Stimulated activated CD8-positive, alpha-beta memory T cell treated with anti-CD3 and anti-CD28 coated beads, Interleukin-12 subunit alpha, Interleukin-12 subunit beta, amount 100 ng/mL, for 4 hours (primary cell): ENCODE results near the gene TAF1B.
"Not testable (repeated sequence)": the region's sequence is repeated elsewhere in the genome, so short reads cannot be mapped to it uniquely, and the experiment has no call there.

Experiments used
- DNase-seq: peaks from one replicate; pipeline ENCODE4 v3.0.0-alpha.2; 2020; ENCODE audit warnings: low read depth

Gene TAF1B

DNA sequence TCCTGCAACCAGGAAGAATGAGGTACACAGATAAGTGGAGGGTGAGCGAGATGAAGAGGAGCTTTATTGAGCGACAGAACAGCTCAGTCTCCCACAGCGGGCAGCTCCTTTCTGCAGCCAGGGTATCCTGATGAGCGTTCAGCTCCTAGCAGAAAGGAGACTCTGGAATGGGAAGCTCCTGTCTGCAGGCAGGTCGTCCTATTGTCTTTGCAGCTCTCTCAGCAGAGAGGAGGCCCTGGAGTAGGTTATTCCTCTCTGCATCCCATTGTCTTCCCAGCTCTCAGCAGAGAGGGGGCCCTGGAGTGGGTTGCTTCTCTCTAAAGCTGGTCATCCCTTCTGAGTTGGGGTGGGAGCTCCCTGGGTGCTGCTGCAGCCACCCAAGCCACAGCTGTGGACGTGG lies 41.2 kb downstream of the TAF1B start:
- DNase-seq: no peak

DNA sequence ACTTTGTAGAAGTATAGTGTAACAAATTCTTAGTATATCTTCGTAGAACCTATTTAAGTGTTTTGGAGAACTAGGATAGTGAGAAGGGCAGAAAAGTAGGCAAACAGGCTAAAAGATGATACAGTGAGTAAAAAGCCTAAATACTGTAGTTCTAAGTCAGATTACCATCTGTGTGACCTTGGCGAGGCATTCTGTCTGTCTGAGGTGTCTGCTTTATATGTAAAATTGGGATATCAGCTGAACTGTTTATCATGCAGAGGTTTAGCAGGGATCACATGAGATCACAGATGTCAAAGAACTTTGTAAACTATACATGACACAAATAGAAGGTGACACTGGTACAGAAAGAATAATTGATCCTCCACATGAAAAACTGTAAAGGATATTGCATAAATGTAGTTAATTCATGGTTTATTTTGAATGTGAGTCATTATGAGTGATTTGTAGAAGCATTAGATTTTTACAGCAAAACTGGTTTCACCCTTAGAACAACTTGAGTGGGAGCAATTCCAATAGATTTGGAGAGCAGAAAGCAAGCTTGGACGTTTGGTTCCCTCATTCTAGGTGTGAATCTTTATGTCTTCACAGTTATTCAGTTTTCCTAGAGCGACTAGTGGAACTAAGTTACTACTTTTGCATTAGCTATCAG lies 41.9 kb downstream of the TAF1B start:
- no peak for DNase-seq

DNA sequence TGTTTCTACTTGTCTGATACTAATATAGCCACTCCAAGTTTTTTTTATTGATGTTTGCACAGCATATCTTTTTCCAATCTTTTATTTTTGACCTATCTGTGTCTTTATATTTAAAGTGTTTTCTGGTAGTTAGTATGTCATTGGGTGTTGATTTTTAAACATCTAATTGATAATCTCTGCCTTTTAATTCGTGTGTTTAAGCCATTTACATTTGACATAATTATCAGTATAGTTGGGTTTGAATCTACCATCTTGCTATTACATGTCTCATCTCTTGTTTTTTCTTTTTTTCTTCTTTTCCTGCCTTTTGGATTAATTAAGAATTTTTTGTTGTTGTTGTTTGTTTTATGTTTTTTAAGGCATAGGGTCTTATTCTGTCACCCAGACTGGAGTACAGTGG lies 44.2 kb downstream of the TAF1B start:
- no peak for DNase-seq

DNA sequence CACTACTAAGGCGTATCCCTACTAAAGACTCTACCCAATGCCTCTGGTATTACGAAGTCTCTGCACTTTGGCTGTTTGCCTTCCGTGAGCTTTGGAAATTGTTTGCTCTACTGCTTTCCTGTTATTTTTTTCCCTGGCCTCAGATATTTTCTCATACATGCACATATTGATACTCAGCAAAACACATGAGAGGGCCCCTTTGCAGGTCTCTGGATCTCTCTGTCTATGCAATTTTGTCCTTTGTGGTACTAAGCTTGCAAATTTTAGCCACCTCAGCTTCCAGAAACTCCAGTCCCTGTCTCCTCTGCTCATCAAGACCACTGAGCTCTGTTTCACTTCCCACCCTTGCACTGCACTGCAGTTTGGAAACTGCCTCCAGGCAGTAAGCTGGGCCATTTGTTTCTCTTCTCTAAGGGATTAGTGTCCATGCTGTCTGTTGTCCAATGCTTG lies 46.6 kb downstream of the TAF1B start:
- DNase-seq: no peak

DNA sequence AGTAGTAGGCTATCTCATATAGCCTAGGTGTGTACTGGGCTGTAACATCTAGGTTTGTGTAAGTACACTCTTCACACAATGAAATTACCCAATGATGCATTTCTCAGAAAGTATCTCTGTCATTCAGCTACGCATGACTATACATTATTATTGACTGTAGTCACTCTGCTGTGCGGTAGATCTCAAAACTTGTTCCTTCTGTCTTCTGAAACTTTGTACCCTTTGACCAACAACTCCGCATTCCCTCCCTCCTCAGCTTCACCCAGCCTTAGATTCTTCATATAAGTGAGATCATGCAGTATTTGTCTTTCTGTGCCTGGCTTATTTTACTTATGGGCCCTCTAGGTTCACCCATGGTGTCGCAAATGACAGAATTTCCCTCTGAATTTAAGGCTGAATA lies 49.0 kb downstream of the TAF1B start:
- DNase-seq: no peak

DNA sequence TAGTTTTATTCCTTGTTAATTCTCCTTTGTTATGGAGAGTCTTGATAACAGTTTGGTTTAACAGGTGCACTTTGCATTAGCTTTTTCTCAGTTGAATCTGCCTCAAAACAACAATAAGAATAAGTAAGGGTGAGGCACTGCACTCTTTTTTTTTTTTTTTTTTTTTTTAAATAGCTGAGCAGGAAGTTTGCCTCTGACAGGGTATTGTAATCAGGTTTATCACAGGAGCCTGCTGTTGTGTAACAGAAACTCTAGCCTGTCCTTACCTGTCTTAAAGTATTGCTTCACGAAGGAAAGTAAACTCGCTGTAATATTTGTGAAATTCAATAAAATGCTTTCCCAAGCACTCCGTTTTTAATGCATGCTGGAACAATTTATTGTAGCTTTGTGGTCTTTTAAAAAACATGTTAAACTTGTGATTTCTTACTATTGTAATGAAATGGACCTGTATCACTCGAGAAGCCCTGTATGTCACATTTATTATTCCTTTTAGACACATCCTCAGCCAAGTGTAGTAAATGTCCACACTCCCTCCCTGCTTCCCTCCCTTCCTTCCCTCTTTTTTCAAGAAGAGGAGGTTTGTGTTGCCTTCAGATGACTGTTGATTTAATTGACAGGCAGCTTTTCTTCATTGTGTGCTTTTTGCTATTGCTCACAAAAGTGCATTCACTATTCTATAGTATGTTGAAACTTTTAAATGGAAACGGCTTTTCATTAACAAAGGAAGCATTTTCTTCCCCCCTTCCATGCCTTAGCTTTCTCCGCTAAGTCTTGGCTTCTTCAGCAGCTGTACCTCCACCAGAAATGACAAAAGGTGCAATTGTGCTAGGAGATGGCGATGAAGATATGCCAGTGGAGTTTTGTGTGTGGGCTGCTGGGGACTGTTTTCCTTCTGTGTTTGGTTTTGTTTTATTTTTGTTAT lies 52.7 kb downstream of the TAF1B start:
- DNase-seq: no peak

DNA sequence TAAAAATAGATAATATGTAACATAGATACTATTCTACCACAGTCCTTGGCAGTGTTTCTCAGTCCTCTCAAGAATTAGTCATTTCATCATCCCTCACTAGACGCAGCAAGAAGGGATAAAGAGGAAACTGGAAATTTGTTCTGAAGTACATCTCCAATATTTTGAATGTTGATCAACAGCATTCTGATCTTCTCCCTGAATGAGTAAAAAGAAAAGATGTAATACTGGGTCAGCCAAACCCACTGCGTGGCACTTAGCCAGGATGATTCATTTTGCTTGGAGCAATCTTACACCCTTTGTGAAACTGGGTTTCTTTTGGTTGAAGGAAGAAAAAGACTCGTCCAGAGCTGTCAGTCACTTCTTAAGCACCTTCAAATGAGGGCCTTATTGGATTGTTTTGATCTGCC lies 54.1 kb downstream of the TAF1B start:
- DNase-seq: no peak

DNA sequence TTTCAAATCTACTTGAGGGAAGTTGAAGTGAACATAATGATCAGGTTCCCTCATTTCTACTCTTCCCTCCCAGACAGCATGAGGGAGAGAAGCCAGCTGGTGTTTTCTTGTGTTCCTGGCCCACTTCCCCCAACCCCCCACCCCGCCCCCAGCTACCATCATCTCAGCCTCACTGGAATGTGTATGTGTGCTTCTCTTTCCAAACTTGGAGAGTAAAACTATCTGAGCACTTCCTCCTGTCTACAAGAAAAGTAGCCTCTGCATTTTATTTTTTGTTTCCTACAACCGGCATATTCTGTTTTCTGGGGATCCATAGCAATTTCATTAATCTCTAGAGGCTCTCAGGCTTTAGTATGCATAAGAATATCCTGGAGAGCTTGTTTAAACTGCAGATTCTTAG lies 54.6 kb downstream of the TAF1B start:
- no peak for DNase-seq

DNA sequence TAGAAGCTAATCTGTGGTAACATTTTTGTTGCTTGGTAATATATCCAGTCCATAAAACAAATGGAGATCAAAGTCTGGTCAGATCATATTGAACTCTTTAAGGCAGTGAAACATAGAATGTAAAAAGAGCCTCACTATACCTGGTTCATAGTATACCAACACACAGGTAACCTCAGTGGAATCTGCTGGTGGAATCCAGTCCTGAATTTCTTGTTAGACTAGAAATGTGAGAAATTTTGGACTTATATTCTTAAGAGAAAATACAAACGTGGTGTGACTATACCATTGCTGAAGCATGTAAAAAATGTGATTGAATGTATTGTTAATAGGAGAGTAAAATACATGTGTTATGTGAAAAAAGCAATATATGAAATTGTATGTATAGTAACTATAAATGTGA lies 62.1 kb downstream of the TAF1B start:
- no peak for DNase-seq

DNA sequence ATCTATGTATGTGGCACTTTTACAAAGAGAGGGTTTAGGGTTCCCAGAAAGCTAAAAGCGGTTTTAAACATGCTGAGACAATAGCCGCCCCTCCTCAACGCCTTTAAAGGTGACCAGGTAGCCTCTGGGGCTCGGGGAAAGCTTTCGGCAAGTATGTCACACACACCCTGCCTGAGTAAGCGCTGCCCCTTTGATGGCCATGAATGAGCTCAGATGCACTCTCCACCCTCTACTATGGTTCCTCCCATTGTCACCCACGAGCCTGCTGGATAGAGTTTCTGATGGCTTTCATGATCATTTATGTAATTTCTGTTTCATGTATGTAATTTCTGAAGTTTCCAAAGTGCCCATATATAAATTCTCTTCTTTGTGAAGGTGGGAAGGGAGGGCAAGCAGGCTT lies 64.1 kb downstream of the TAF1B start:
- no peak for DNase-seq

DNA sequence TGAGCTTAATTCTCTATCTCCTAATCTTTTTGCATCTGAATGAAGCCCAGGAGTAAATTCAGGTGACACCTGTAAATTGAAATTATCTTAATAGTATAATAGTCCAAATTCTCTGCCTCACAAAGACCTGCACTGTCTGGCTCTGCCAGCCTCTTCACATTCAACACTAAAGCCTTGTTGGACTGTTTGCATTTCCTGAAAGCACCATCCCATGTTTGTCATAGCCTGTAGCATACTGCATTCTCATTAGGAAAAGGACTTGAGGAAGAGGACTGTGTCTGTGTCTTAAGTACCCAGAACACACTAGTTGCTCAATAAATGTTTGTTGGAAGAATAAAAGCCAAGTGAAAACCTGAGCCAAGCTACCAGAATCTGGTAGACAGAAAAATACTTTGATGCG lies 65.4 kb downstream of the TAF1B start:
- no peak for DNase-seq

DNA sequence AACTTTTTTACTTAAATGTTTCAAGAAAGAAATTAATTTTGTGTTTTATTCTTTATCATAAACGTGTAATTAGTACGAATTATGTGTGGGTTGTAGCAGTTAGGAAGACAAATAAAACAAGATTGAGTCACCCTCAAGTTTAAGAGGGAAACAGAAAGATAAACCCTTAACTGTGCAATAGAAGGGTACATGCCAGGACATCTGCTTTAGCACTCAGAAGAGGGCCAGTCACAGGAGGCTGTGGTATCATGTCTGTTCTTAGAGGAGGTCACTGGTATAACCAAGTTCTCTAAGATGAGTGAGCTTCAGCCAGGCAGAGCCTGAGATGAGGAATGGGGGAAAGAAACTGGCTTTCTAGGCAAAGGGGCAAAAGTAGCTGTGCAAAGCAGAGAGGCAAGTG lies 65.8 kb downstream of the TAF1B start:
- no peak for DNase-seq

DNA sequence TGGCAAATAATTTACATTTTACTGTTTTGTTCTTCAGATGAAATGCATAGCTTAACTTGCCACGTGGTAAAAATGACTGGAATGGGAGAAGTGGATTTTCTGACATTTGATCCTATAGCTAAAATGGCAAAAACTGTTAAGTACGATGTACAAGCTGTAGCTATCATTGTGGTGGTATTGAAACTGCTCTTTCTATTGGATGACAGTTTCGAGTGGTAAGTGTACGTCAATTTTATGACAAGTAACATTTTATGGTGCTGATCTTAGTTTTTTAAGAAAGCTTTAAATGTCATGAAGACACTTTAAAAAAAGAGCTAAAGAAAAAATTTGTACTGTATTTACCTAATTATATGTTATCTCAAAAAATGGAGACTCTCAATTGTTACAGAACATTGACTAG lies 67.4 kb downstream of the TAF1B start:
- no peak for DNase-seq

DNA sequence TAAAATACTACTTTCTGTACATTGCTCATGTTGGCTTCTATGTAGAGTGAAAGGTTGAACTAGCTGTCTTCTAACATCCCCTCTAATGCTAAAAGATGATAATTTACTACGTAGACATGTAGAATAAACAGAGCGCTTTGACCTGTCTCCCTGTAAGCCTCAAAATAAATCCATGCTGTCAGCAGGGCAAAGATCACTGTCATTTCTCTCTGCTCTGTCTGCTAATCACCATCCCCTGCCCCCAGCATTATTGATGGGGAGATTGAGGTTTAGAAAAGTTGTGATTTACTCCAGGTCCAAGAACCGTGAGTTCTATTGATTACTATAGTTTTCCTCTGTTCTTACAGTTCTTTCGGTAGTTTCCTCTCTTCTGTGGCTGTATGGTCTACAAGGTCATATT lies 69.2 kb downstream of the TAF1B start:
- no peak for DNase-seq

DNA sequence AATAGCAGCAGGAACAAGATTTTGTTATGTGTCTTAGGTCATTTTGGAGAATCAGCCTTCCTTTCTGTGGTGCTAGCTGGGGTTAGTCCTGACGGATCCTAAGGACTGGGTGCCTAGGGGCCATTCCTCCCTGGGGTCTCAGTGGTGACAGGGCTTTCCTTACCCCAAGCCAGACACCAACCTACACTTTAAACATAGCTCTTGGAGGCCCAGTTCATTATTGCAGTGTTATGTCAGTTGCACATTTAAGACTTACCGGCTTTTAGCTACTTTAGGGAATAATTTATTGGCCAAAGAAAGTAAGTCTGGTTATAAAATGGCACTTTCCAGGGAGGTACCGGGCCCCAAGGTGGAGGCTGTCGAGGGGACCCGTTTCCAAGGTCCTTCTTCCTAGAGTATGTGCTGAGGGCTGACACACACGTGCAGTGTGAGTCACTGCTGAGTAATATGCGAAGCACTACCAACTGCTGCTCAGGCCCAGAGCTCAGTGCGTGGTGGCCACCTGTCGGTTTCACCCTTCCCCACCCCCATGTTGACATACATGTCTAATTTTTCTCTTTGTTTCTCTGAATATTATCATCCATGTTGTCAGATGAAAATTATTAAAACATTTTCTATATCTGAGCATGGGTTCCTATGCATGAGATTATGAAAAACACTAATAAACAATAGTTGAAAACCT lies 71.3 kb downstream of the TAF1B start:
- DNase-seq: no peak

DNA sequence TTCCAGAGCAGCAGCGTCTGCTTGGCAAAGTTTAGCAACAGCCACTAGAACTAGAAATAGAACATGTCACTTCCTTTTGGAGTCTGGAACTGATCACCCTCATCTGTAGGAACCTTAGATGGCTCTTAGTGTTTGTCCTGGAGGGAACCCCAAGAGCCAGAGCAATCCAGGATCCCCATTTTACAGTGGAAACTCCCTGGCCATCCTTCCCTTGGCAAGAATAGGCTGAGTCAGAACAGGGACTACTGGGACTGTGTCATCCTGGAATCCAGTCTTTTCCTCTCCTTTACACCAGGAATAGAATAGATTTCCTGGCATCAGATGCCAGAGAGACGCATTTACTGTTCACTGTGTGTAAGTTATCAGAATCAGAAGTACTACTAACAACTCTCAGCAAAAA lies 75.0 kb downstream of the TAF1B start:
- DNase-seq: no peak

DNA sequence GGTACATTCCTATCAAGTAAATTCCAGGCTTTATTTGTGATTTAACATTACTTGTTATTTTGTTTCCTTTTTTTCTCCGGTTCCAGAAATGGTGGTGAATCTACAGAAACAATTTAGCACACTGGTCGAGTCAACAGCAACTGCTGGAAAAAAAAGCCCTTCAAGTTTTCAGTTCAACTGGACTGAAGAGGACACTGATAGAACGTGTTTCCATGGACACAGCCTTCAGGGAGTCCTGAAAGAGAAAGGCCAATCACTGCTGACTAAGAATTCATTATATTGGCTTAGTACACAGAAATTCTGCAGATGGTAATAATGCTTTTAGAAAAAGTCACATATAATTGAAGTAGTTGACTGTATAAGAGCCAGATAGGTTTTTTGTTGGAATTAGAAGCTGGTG lies 76.2 kb downstream of the TAF1B start:
- no peak for DNase-seq

DNA sequence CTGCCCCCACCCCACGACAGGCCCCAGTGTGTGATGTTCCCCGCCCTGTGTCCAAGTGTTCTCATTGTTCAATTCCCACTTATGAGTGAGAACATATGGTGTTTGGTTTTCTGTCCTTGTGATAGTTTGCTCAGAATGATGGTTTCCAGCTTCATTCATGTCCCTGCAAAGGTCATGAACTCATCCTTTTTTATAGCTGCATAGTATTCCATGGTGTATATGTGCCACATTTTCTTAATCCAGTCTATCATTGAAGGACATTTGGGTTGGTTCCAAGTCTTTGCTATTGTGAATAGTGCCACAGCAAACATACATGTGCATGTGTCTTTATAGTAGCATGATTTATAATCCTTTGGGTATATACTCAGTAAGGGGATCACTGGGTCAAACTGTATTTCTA lies 83.7 kb downstream of the TAF1B start:
- DNase-seq: not testable (repeated sequence)

DNA sequence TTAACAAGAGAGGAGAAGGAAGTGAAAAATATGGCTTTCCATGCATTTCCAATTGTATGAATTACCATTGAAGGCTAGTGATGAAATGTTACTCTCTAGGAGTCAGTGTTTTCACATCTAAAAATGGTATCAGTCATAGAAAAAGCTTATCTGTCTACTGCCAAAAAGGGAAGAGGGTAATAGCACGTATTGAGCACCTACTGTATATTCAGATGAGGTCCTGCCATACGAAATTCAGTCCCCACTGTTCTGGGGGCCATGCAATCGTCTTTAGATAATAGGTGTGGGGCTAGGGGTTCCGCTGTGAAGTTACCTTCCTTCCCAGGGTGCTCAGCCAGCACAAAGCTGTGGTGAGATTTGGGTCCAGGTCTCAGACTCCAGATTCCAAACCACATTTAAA lies 94.0 kb downstream of the TAF1B start:
- no peak for DNase-seq

DNA sequence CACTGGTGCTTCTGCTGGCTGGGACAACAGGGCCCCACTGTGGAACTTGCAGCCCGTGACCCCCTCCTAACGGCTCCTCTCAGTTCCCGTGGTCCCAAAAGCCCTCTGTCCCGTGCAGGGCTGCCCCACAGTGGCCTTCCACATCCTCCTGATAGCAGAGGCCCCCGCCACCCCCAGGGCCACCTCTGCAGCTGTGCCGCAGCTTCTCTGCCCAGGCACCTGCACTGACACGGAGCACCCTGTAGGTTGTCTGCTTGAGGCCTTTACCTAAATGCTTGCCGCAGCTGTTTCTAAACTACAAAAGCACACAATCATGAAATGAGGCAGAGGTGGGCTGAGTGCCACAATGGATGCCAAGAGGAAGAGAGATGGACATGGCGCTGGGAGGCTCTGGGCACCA lies 94.7 kb downstream of the TAF1B start:
- no peak for DNase-seq

DNA sequence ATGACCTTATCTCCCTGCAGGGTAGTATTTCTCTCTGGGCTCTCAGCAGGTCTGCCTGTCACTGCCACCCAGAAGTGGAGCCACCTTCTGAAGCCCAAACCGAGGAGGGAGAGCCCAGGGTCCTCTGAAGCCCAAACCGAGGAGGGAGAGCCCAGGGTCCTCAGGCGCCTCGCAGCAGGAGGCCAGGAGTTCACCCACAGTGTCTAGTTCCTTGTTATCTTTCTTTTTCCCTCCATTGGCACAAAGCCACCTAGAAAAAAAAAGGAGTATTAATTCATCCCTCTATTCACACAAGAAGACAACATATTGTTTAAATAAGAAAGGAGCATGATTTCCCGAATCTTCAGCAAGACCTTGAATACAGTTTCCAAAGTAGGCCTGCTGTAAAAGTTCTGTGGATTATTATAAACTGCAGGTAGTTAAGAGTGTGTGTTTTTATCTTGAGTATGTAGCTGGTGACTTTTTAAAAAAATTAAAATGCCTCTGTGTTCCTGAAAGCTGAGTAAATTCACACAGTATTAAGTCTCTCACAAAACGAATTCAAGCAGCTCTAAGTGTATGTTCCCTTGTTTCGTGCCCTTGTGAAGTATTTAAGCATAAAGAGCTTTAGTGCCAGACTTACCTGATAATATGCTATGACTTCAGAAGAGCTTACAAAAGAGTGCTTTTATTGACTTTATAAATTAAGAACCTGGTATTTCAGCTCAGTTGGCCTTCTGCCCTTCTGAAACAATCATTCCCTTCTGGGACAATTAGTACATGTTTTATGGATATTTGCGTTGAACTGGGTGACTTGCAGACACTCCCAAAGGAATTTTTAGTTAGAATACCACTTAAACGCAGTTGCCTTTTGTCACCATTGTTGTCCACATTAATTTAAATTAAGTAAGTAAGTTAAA lies 96.6 kb downstream of the TAF1B start:
- DNase-seq: no peak
